Suprapubic skin (tissue), 4 donors: ENCODE data around the gene UBE2K. TPM values are rescaled to one million over a fixed set of nuclear protein-coding genes. Genes with fewer than 3 reads are reported as not detected.
"Not testable (repeated sequence)": the region's sequence is repeated elsewhere in the genome, so short reads cannot be mapped to it uniquely, and the experiment has no call there.

ENCODE experiments used
- DNase-seq, 2 donors: peaks; one replicate each; pipeline ENCODE4 v3.0.0-alpha.2; 2019; ENCODE audit warnings: low spot score in 2 of 2
- H3K27ac ChIP-seq: fragments of 200-600 bp; sonication (generic); one replicate; pipeline ENCODE4 v1.5.1; 2019
- H3K27me3 ChIP-seq: fragments of 200-600 bp; sonication (generic); one replicate; pipeline ENCODE4 v1.5.1; 2019
- H3K36me3 ChIP-seq: fragments of 200-600 bp; sonication (generic); one replicate; pipeline ENCODE4 v1.5.1; 2019
- H3K4me1 ChIP-seq: fragments of 200-600 bp; sonication (generic); one replicate; pipeline ENCODE4 v1.5.1; 2019
- H3K4me3 ChIP-seq: fragments of 200-600 bp; sonication (generic); one replicate; pipeline ENCODE4 v1.5.1; 2019; ENCODE audit warnings: mild to moderate bottlenecking
- H3K9me3 ChIP-seq: fragments of 200-600 bp; sonication (generic); one replicate; pipeline ENCODE4 v1.5.1; 2019
- CTCF ChIP-seq, 2 donors: fragments of 200-600 bp in 1 of 2; fragments of 450-650 bp in 1 of 2; sonication (generic) in 1 of 2; IDR thresholded peaks; one replicate each; pipeline ENCODE4 v1.5.1; 2016 to 2019; ENCODE audit warnings: antibody characterized with exemption in 2 of 2, mild to moderate bottlenecking in 1 of 2, moderate library complexity in 1 of 2
- EP300 ChIP-seq: sonication (generic); formaldehyde crosslinking; IDR thresholded peaks from one replicate; pipeline ENCODE4 v1.6.1; 2017; ENCODE audit warnings: antibody characterized with exemption
- POLR2A ChIP-seq, 2 donors: fragments of 450-650 bp; IDR thresholded peaks; one replicate each; pipeline ENCODE4 v1.6.1; 2017; ENCODE audit warnings: antibody characterized with exemption in 2 of 2, mild to moderate bottlenecking in 2 of 2, moderate library complexity in 2 of 2
- POLR2AphosphoS5 ChIP-seq, 3 donors: sonication (generic); formaldehyde crosslinking; IDR thresholded peaks; one replicate each; pipeline ENCODE4 v1.6.1; 2017; ENCODE audit warnings: antibody characterized with exemption in 3 of 3
- WGBS: methylation state at CpG from one replicate; pipeline ENCODE4 v1.1.5; 2018; 5-methylcytosine and 5-hydroxymethylcytosine counted together
- total RNA-seq, 4 donors: library from RNA; depleted of rRNA; stranded (reverse); fragments of >200 nt; gene quantifications; one replicate each; pipeline ENCODE4 v1.1.0, GENCODE V29; 2016

The UBE2K gene
- total RNA-seq, 4 donors from 2014 or later = 23.0 to 37.2 (median 31.8) TPM

DNA sequence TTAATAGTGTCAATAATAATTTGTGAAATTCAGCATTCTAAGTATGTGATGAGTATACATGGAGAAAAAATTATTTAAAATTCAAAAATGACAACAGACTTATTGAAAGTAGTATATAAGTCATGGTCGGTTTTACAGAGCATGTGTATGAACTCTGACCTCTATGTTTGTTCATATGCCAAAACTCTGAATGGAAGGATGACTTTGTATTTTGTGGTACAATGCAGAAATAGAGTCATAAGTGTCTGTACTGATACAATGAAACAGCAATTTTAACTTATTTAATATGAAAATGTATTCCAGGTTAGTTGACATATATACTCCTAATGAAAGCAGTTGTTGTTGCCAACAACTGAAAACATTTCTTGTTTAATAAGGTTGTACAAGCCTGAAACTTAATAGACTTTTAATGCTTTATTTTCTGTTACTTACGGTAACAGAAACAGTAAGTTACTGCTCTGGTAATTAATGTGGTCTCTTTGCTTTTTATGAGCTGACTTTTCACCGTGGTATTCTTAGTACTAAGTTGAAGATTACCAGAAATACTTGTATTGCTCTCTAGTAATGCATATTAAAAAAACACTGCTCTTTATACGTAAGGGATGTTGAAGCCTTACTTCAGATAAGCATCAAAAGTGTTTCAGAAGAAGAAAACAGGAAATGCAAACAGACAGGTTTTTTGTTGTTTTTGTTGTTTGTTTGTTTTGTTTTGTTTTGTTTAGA lies 1.9 kb downstream of the UBE2K start:
- Histone ChIP-seq H3K27me3 (no peaks in the 10 kb centered on the region), H3K36me3 (peaks cover 4% of the 10 kb centered on the region), H3K9me3 (no peaks in the 10 kb centered on the region), H3K27ac (no peak overlapping the region), H3K4me1 (peaks cover 45% of the 10 kb centered on the region), H3K4me3 (peak overlapping the region; percentile 63)
- TF ChIP-seq EP300 = no peak
- DNase-seq = no peak
- 6% methylated on average over 4 of the region's 4 CpGs for WGBS

- no peak for DNase-seq
- TF ChIP-seq POLR2A (IDR thresholded peaks at IDR 0.05) = no peak
- TF ChIP-seq EP300 = no peak
- TF ChIP-seq CTCF (IDR thresholded peaks at IDR 0.05) = no peak
- no peak for TF ChIP-seq POLR2AphosphoS5 (IDR thresholded peaks at IDR 0.05)
- peaks cover 45% of the 10 kb centered on the region for H3K4me1 ChIP-seq
- H3K27me3 ChIP-seq = no peaks in the 10 kb centered on the region
- peak overlapping the region; percentile 63 for H3K4me3 ChIP-seq
- H3K27ac ChIP-seq = no peak overlapping the region
- WGBS = 24% methylated on average over 3 of the region's 3 CpGs
- H3K9me3 ChIP-seq = no peaks in the 10 kb centered on the region
- H3K36me3 ChIP-seq = peaks cover 4% of the 10 kb centered on the region
Observed at GRCh38 chr4:39700554-39700953, 2.6 kb downstream of the UBE2K start.

- no peak for DNase-seq
- H3K4me1 ChIP-seq = peaks cover 35% of the 10 kb centered on the region
- TF ChIP-seq EP300 = no peak
- no peak for TF ChIP-seq CTCF (IDR thresholded peaks at IDR 0.05)
- no peak for TF ChIP-seq POLR2AphosphoS5 (IDR thresholded peaks at IDR 0.05)
- no peak for TF ChIP-seq POLR2A (IDR thresholded peaks at IDR 0.05)
- H3K27me3 ChIP-seq = no peaks in the 10 kb centered on the region
- 96% methylated on average over 2 of the region's 2 CpGs for WGBS
- H3K4me3 ChIP-seq = no peak overlapping the region
- H3K36me3 ChIP-seq = peaks cover 4% of the 10 kb centered on the region
- H3K27ac ChIP-seq = no peak overlapping the region
- no peaks in the 10 kb centered on the region for H3K9me3 ChIP-seq
Observed at GRCh38 chr4:39702716-39703115, 4.8 kb downstream of the UBE2K start.

GRCh38 chr4:39704789-39705188 lies 6.9 kb downstream of the UBE2K start:
- H3K27me3 ChIP-seq, H3K9me3 ChIP-seq, H3K27ac ChIP-seq, H3K4me3 ChIP-seq, H3K36me3 ChIP-seq, DNase-seq: not testable (repeated sequence)
- H3K4me1 ChIP-seq = peaks cover 36% of the 10 kb centered on the region
- WGBS = 96% methylated on average over 13 of the region's 13 CpGs

GRCh38 chr4:39706334-39706733 lies 8.4 kb downstream of the UBE2K start:
- peak overlapping the region; percentile 34 for H3K27ac ChIP-seq
- no peaks in the 10 kb centered on the region for H3K9me3 ChIP-seq
- no peak for DNase-seq
- WGBS = 78% methylated on average over 6 of the region's 6 CpGs
- TF ChIP-seq POLR2A (IDR thresholded peaks at IDR 0.05) = no peak
- TF ChIP-seq EP300 = no peak
- TF ChIP-seq POLR2AphosphoS5 (IDR thresholded peaks at IDR 0.05) = no peak
- TF ChIP-seq CTCF (IDR thresholded peaks at IDR 0.05) = no peak
- peaks cover 4% of the 10 kb centered on the region for H3K36me3 ChIP-seq
- H3K27me3 ChIP-seq = no peaks in the 10 kb centered on the region
- peaks cover 23% of the 10 kb centered on the region for H3K4me1 ChIP-seq
- no peak overlapping the region for H3K4me3 ChIP-seq

DNA sequence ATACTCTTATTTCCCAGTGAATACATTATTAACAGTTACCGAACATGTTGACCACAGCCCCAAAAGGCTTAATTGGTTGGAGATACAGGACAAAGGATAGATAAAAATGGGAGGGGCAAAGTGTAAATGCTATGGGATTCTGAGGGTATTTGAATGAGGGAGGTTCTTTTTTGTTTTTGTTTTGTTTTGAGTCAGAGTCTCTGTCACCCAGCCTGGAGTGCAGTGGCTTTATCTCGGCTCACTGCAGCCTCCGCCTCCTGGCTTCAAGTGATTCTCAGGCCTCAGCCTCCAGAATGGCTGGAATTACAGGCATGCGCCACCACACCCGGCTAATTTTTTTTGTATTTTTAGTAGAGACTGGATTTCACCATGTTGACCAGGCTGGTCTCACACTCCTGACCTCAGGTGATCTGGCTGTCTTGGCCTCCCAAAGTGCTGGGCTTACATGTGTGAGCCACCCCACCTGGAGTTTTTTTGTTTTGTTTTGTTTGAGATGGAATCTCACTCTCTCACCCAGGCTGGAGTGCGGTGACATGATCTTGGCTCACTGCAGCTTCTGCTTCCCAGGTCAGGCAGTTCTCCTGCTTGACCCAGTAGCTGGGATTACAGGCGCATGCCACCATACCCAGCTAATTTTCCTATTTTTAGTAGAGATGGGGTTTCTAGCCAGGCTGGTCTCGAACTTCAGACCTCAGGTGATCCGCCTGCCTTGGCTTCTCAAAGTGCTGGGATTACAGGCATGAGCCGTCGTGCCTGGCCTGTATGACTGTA lies 9.0 kb downstream of the UBE2K start:
- no peak overlapping the region for H3K4me3 ChIP-seq
- H3K9me3 ChIP-seq = no peaks in the 10 kb centered on the region
- no peaks in the 10 kb centered on the region for H3K27me3 ChIP-seq
- H3K4me1 ChIP-seq = peaks cover 18% of the 10 kb centered on the region
- TF ChIP-seq POLR2A (IDR thresholded peaks at IDR 0.05) (no peak), CTCF (IDR thresholded peaks at IDR 0.05) (no peak), EP300 (no peak), POLR2AphosphoS5 (IDR thresholded peaks at IDR 0.05) (no peak)
- DNase-seq = no peak
- H3K27ac ChIP-seq = peak overlapping the region; percentile 34
- WGBS = 92% methylated on average over 11 of the region's 11 CpGs
- peaks cover 4% of the 10 kb centered on the region for H3K36me3 ChIP-seq
